ENCODE data around the gene OR1M1.

DNA sequence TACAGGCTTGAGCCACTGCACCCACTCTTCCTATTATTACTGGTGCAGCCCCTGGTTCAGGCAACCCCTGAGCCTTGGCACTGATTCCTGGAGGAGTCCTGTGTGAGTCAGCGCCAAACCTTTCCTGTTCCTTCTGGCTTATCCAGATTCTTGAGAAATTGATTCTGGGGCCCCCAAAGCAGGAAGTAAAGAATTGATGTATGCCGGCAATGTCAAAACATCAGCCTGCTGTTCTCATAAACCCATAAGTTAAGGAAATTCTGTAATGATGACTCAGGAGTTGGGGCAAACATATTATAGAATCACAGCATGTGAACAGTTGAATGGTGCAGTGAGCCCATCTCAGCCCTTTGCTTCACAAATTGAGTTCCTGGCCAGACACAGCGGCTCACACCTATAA, 41.3 kb downstream of the OR1M1 start:
- TF ChIP-seq, protein P1, sequence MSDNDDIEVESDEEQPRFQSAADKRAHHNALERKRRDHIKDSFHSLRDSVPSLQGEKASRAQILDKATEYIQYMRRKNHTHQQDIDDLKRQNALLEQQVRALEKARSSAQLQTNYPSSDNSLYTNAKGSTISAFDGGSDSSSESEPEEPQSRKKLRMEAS (IDR thresholded peaks at IDR 0.05; ENCODE audit: low read depth, low read length) = no peak
- TF ChIP-seq, protein P2, sequence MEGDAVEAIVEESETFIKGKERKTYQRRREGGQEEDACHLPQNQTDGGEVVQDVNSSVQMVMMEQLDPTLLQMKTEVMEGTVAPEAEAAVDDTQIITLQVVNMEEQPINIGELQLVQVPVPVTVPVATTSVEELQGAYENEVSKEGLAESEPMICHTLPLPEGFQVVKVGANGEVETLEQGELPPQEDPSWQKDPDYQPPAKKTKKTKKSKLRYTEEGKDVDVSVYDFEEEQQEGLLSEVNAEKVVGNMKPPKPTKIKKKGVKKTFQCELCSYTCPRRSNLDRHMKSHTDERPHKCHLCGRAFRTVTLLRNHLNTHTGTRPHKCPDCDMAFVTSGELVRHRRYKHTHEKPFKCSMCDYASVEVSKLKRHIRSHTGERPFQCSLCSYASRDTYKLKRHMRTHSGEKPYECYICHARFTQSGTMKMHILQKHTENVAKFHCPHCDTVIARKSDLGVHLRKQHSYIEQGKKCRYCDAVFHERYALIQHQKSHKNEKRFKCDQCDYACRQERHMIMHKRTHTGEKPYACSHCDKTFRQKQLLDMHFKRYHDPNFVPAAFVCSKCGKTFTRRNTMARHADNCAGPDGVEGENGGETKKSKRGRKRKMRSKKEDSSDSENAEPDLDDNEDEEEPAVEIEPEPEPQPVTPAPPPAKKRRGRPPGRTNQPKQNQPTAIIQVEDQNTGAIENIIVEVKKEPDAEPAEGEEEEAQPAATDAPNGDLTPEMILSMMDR (IDR thresholded peaks at IDR 0.05; ENCODE audit: low read depth, low read length) = no peak
- TF ChIP-seq MYC (IDR thresholded peaks at IDR 0.05; ENCODE audit: low read depth, low read length) (no peak), POLR2A (IDR thresholded peaks at IDR 0.05; ENCODE audit: extremely low read depth, insufficient read length) (no peak)

Data from NB4 (cell line).